PC-3 (cell line): Measurements from ENCODE around the gene RNF169.

ENCODE experiments used
- CTCF ChIP-seq: fragments of 300-600 bp; sonication (generic); conservative IDR thresholded peaks from 2 replicates; pipeline ENCODE4 v1.5.1; 2017; ENCODE audit warnings: antibody characterized with exemption, low read depth, mild to moderate bottlenecking, low read length
- EZH2 ChIP-seq: fragments of 300-600 bp; sonication (generic); IDR thresholded peaks from one replicate; pipeline ENCODE4 v1.6.1; 2017; ENCODE audit warnings: antibody characterized with exemption, mild to moderate bottlenecking, low read length; ENCODE audit not compliant: unreplicated experiment
- EZH2phosphoT487 ChIP-seq: fragments of 300-600 bp; sonication (generic); IDR thresholded peaks from 2 replicates; pipeline ENCODE4 v1.6.1; 2018; ENCODE audit warnings: mild to moderate bottlenecking, antibody characterized with exemption, low read length, borderline replicate concordance

- TF ChIP-seq CTCF (no peak), EZH2phosphoT487 (no peak), EZH2 (no peak)
Observed at GRCh38 chr11:74863410-74863809, 114.8 kb downstream of the RNF169 start.
